Measurements from ENCODE around the gene EPG5.

The EPG5 gene

DNA sequence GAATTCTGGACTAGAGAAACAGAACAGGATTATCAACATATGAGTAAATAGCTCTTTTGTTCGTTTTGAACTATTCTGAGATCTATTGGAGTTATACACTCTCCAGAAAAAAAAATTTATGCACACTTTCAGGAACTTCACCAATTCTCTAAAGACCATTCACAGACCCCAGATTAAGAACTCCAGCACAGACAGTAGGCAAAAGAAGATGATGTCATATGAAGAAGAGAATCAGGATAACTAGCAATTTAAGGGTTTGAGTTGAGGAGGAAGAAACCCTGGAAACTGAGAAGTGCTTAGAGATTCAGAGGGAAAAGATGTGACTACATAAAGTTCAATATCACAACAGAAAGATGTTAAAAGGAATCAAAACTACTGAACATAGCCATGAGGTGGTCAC lies 71.8 kb downstream of the EPG5 start:
- H3K4me3 ChIP-seq (ENCODE audit: low read depth in 1 of 2, low read length in 2 of 2), result no peak overlapping the region
- no peak for ATAC-seq (ENCODE audit: insufficient read depth, low read depth)

DNA sequence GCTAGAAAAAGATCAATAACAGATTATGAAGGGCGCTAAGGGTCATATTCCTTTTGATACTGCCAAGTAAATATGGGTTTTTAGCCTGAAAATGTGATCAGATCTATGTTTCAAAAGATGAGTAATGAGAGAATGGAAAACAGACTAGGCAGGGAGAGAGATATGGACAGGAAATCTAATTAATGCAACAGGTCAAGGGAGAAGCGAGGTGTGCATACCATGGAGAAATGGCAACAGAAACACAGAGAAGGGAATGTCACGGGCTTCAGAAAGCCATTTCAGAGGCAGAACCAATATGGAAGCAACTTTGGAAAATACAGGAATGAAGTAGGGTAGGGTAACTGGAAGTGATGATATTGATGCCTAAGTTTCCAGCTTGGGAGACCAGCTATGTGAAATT lies 72.3 kb downstream of the EPG5 start:
- no peak for DNase-seq
- TF ChIP-seq EZH2 (IDR thresholded peaks at IDR 0.05; ENCODE audit: borderline replicate concordance, low read depth, low read length, severe bottlenecking) (no peak), CTCF (IDR thresholded peaks at IDR 0.05; ENCODE audit: borderline replicate concordance, extremely low read depth, low read length, poor library complexity, severe bottlenecking) (no peak)
- no peak overlapping the region for H3K4me2 ChIP-seq (ENCODE audit: insufficient read depth, low read length)
- no peak for ATAC-seq (ENCODE audit: insufficient read depth, low read depth)
- no peak overlapping the region for H3K9ac ChIP-seq (ENCODE audit: low read depth, low read length)
- no peaks in the 10 kb centered on the region for H4K20me1 ChIP-seq (ENCODE audit: insufficient read depth, low read length)
- H3K27ac ChIP-seq (ENCODE audit: low read length), result no peak overlapping the region
- H3K4me1 ChIP-seq (ENCODE audit: insufficient read depth, low read length), result no peaks in the 10 kb centered on the region
- no peaks in the 10 kb centered on the region for H3K9me3 ChIP-seq (ENCODE audit: insufficient read depth, low read length, severe bottlenecking)
- H3K4me3 ChIP-seq (ENCODE audit: low read depth in 1 of 2, low read length in 2 of 2), result no peak overlapping the region
- H3K79me2 ChIP-seq (ENCODE audit: insufficient read depth, low read length), result no peaks in the 10 kb centered on the region
- peaks cover 47% of the 10 kb centered on the region for H3K36me3 ChIP-seq (ENCODE audit: insufficient read depth, low read length)
- H2AFZ ChIP-seq (ENCODE audit: low read depth, low read length), result no peak overlapping the region
- H3K27me3 ChIP-seq (ENCODE audit: insufficient read depth, low read length, poor library complexity), result no peaks in the 10 kb centered on the region

More for the DNA sequence above, 71.8 kb downstream of the EPG5 start:
- H4K20me1 ChIP-seq (ENCODE audit: insufficient read depth, low read length), result no peaks in the 10 kb centered on the region
- H3K27ac ChIP-seq (ENCODE audit: low read length), result no peak overlapping the region
- no peak overlapping the region for H2AFZ ChIP-seq (ENCODE audit: low read depth, low read length)
- no peak for DNase-seq
- H3K9ac ChIP-seq (ENCODE audit: low read depth, low read length), result no peak overlapping the region
- TF ChIP-seq CTCF (IDR thresholded peaks at IDR 0.05; ENCODE audit: borderline replicate concordance, extremely low read depth, low read length, poor library complexity, severe bottlenecking), result no peak
- no peak for TF ChIP-seq EZH2 (IDR thresholded peaks at IDR 0.05; ENCODE audit: borderline replicate concordance, low read depth, low read length, severe bottlenecking)
- H3K36me3 ChIP-seq (ENCODE audit: insufficient read depth, low read length), result peaks cover 49% of the 10 kb centered on the region
- no peaks in the 10 kb centered on the region for H3K4me1 ChIP-seq (ENCODE audit: insufficient read depth, low read length)
- no peak overlapping the region for H3K4me2 ChIP-seq (ENCODE audit: insufficient read depth, low read length)
- no peaks in the 10 kb centered on the region for H3K79me2 ChIP-seq (ENCODE audit: insufficient read depth, low read length)
- H3K27me3 ChIP-seq (ENCODE audit: insufficient read depth, low read length, poor library complexity), result no peaks in the 10 kb centered on the region
- H3K9me3 ChIP-seq (ENCODE audit: insufficient read depth, low read length, severe bottlenecking), result no peaks in the 10 kb centered on the region

GRCh38 chr18:45891806-45892205 lies 75.3 kb downstream of the EPG5 start:
- H3K9me3 ChIP-seq (ENCODE audit: insufficient read depth, low read length, severe bottlenecking), result no peaks in the 10 kb centered on the region
- no peaks in the 10 kb centered on the region for H3K4me1 ChIP-seq (ENCODE audit: insufficient read depth, low read length)
- H4K20me1 ChIP-seq (ENCODE audit: insufficient read depth, low read length), result no peaks in the 10 kb centered on the region

More at GRCh38 chr18:45891806-45892205, 75.3 kb downstream of the EPG5 start:
- Histone ChIP-seq H3K9ac (ENCODE audit: low read depth, low read length) (no peak overlapping the region), H3K27ac (ENCODE audit: low read length) (no peak overlapping the region), H3K27me3 (ENCODE audit: insufficient read depth, low read length, poor library complexity) (no peaks in the 10 kb centered on the region), H3K36me3 (ENCODE audit: insufficient read depth, low read length) (peaks cover 48% of the 10 kb centered on the region), H3K4me3 (ENCODE audit: low read depth in 1 of 2, low read length in 2 of 2) (no peak overlapping the region), H2AFZ (ENCODE audit: low read depth, low read length) (no peak overlapping the region), H3K79me2 (ENCODE audit: insufficient read depth, low read length) (no peaks in the 10 kb centered on the region), H3K4me2 (ENCODE audit: insufficient read depth, low read length) (no peak overlapping the region)
- TF ChIP-seq CTCF (IDR thresholded peaks at IDR 0.05; ENCODE audit: borderline replicate concordance, extremely low read depth, low read length, poor library complexity, severe bottlenecking) (no peak), EZH2 (IDR thresholded peaks at IDR 0.05; ENCODE audit: borderline replicate concordance, low read depth, low read length, severe bottlenecking) (no peak)
- no peak for DNase-seq
- ATAC-seq (ENCODE audit: insufficient read depth, low read depth), result no peak

Measured in DND-41 (cell line).